ENCODE results near the gene ASCL5.

The ASCL5 gene

GRCh38 chr1:201134405-201134804 is 7.4 kb upstream of the ASCL5 start:
- no peak for DNase-seq

DNA sequence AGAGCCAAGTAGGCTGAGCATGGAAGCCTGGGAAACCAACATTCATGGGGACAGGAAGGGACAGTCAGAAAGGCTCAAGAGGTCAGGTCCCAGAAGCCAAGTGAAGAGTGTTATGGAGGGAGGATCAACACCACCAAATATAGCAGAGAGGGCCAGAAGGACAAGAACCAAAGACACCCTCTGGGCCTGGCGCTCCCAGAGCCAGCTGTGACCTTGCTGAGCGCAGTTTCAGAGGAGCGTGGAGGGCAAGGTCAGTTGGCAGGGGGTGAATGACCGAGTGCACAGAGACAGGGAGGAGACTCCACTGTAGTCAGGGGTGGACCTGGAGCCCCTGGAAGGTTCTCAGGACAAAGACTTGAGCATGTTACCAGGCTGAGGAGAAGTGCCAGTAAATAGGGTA is 4.4 kb upstream of the ASCL5 start:
- no peak for DNase-seq

GRCh38 chr1:201128962-201129361 is 2.0 kb upstream of the ASCL5 start:
- DNase-seq: no peak

GRCh38 chr1:201128476-201128875 is 1.5 kb upstream of the ASCL5 start:
- DNase-seq: no peak

GRCh38 chr1:201127755-201128455 is 921 bp upstream of the ASCL5 start:
- DNase-seq: no peak

DNA sequence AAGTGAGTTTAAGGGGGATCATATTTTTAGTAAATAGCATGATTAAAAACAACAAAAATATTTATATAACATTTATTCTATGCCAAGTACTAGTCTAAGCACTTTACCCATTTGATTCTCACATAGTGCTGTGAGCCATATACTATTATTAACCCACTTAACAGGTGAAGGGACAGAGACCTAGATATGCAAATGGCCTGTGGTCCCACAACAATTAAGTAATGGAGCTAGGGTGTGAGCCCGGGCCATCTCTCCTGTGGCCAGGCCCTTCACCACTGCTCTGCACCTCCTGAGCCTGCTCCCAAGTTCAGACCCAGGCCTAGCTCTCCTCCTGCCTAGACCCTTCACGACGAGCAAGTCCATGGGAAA is 537 bp downstream of the ASCL5 start:
- DNase-seq: no peak

DNA sequence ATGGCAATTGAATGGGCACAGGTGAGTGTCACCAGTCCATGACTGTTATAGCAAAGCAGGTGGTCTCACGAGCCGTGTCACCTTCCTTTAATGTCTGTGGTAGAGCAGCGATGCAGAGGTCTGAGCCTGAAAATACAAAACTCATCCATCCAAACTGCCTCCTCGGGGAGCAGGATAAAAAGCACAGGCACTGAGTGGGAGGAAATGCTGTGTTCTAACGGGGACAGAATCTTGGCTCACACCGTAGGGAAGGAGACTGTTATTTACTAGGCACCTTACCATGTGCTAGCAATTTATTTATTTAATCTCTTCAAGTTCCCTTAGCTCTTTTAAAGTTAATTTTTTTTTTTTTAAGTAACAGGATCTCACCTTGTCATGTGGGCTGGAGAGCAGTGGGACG is 1.2 kb downstream of the ASCL5 start:
- no peak for DNase-seq

DNA sequence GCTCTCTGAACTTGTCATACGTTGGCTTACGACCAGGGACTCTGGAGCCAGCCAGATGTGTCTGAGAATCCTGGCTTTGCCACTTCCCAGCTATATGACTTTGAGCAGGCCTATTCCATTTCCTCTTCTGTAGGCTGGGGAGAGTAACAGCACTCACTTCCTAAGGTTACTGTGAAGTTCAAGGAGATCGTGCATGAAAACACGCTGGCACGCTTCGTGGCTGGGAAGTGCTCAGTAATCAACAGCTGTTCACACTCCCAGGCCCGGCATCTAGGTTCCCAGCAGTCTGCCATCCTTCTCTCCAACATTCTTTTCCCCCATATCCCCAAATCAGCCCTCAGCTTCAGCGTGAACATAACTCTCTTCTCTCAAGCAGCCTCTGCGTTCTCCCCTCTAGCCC is 2.0 kb downstream of the ASCL5 start:
- DNase-seq: no peak

GRCh38 chr1:201123866-201124265 is 3.1 kb downstream of the ASCL5 start:
- DNase-seq: no peak

- no peak for DNase-seq
Measured at GRCh38 chr1:201122321-201122957, 4.5 kb downstream of the ASCL5 start.

DNA sequence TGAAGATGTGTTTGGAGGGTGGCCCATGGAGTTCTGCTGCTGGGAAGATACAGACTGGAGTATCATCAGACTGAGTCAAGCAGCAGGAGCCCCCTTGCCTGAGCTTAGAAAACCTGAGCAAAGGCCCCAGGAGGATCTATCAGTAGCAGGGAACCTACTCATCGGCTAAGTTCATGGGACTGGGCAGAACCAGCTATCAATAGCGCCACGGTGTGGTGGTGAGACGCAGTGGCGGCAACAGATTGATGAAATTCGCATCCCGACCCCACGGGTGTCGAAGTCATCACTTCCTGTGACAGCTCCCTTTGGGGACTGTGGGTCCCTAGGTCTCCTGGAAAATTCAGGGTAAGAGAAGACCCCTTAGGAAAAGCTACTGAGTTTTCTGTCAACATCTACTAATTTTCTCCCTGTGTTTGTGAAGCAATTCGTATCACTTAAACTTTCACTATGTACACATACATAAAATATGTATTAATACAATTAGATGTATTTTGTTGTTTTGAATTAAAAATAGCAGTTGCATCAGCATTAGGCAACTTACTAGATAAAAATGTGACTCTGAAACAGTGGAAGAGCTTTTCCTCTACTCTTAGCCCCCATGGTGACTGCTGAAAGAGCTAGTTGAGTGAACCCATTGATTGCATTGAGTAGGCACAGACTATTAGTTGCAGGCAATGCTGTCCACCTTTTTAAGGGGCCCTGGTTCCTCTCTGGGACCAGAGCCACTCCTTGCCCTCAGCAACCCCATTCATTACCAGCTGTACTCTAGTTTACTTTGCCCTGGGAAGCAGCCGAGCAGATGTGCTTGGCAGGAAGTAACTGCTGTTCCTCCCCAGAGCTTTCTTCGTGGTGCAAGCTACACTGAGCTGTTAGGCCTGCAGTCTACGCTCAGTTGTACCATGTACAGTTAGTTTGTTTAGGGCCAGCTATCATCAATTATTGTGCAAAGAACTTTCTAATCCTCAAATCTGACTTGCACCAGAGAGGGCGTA is 7.5 kb downstream of the ASCL5 start:
- DNase-seq: peak; percentile 22

DNA sequence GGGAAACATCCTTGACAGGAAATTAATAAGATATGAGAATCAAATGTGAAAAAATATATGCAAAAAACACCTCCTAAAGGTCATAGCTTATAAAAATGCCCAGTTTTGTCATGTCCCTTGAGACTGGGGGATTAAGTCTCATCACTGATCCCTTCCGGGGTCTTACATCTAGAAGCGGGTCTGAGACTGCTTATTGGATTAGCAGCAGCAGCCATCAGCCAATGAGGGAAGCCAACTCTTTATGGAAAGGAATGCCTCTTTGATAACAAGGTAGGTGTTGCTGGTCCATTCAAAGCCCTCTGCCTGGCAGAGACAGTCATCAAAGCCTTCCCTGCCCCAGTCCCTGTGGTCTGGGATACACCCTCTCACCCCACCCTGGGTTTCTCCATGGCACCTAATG is 10.9 kb downstream of the ASCL5 start:
- DNase-seq: no peak

GRCh38 chr1:201115390-201115937 is 11.5 kb downstream of the ASCL5 start:
- DNase-seq: no peak

DNA sequence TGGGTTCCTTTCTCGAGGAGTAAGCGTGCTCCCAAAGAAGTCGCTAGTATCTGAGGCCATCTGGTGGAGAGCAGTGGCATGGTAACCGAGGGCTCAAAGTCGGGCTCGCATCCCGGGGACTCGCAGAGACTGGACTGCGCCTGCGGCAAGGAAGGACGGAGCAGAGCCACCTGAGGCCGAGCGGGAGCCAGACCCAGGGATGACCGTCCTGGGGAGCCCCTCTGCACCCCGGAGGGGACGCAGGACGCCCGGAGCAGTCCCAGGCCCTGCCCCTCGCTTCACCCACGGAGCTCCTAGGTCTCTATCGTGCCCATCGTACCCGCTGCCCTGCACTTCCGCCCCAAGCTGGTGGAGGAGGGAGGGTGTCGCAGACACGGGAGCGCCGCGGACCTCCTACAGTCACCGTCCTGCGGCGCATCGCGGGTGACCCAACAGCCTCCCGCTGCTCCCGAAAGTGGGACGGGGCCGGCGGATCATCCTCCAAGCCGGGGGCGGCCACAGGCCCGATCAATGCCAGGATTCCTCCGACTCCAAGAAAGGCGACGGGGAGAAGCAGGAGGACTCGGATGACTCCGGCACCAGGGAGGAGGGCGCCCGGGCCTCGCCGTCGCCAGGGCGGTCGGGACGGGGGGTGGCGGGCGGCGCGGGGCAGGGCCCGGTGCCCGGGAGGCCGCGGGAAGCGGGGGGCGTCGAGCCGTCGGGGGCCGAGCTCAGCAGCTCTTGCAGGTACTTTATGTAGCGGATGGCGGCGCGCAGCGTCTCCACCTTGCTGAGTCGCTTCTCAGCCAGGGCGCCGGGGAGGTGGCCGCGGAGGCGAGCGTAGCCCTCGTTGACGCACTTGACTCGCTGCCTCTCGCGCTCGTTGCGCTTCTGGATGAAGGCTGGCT is 12.5 kb downstream of the ASCL5 start:
- peak; percentile 66 for DNase-seq

- no peak for DNase-seq
Measured at GRCh38 chr1:201113451-201114244, 13.3 kb downstream of the ASCL5 start.

- DNase-seq: no peak
Measured at GRCh38 chr1:201112926-201113325, 14.1 kb downstream of the ASCL5 start.

- no peak for DNase-seq
Measured at GRCh38 chr1:201112173-201112731, 14.7 kb downstream of the ASCL5 start, which contains the start of gene CACNA1S. Gene CACNA1S, minus strand, starts transcription at chr1:201112426. Its CDS starts 87 bp downstream, at chr1:201112339.

- DNase-seq: no peak
Measured at GRCh38 chr1:201111672-201112071, 15.3 kb downstream of the ASCL5 start.

- no peak for DNase-seq
Measured at GRCh38 chr1:201111156-201111555, 15.8 kb downstream of the ASCL5 start.

- DNase-seq: no peak
Measured at GRCh38 chr1:201110616-201111015, 16.4 kb downstream of the ASCL5 start.

DNA sequence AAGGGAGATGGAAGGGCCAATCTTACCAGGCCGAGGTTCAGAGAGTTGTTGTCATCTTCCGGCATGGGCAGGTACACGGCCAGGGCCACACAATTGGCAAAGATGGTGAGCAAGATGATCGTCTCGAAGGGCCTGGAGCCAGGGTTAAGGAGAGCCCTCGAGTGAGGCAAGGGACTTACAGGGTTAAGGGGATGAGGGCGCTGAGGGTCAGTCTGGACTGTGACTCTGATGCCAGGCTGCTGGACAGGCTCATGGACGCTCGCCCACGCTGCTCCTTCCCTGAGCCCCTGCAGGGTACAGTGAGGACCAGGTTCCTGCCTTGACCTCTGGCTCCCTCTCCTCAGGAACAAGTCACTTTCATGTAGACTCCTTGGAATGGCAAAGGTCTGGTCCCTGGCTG is 16.8 kb downstream of the ASCL5 start:
- no peak for DNase-seq
